Peyer's patch (tissue), 4 donors: ENCODE data around the gene PAK2.

ENCODE experiments used
- POLR2A ChIP-seq, 2 donors: fragments of 450-650 bp; IDR thresholded peaks; one replicate each; pipeline ENCODE4 v1.5.1; 2017; ENCODE audit warnings: antibody characterized with exemption in 2 of 2, mild to moderate bottlenecking in 2 of 2, moderate library complexity in 2 of 2
- TF ChIP-seq, protein P1 (sequence below), 6 experiments: fragments of 450-650 bp in 4 of 6; fragments of 200-600 bp in 2 of 6; sonication (generic) in 1 of 6; IDR thresholded peaks; one replicate each; pipeline ENCODE4 v1.5.1; 2017 to 2019; ENCODE audit warnings: antibody characterized with exemption in 6 of 6, mild to moderate bottlenecking in 3 of 6, moderate library complexity in 1 of 6

- TF ChIP-seq, protein P1, sequence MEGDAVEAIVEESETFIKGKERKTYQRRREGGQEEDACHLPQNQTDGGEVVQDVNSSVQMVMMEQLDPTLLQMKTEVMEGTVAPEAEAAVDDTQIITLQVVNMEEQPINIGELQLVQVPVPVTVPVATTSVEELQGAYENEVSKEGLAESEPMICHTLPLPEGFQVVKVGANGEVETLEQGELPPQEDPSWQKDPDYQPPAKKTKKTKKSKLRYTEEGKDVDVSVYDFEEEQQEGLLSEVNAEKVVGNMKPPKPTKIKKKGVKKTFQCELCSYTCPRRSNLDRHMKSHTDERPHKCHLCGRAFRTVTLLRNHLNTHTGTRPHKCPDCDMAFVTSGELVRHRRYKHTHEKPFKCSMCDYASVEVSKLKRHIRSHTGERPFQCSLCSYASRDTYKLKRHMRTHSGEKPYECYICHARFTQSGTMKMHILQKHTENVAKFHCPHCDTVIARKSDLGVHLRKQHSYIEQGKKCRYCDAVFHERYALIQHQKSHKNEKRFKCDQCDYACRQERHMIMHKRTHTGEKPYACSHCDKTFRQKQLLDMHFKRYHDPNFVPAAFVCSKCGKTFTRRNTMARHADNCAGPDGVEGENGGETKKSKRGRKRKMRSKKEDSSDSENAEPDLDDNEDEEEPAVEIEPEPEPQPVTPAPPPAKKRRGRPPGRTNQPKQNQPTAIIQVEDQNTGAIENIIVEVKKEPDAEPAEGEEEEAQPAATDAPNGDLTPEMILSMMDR (IDR thresholded peaks at IDR 0.05), result no peak
- no peak for TF ChIP-seq POLR2A (IDR thresholded peaks at IDR 0.05)
Observed at GRCh38 chr3:196867155-196867506, 127.5 kb downstream of the PAK2 start.
